Kidney epithelial cell (primary cell): ENCODE results near the gene NAGLU. TPM values are rescaled to one million over a fixed set of nuclear protein-coding genes. Genes with fewer than 3 reads are reported as not detected.

Experiments used
- DNase-seq: peaks from one replicate; pipeline ENCODE4 v3.0.0-alpha.2; 2010; ENCODE audit warnings: low read depth
- H3K27me3 ChIP-seq: 2 replicates; pipeline ENCODE4 v1.6.0; 2011; ENCODE audit warnings: low read length; ENCODE audit not compliant: control insufficient read depth, insufficient read depth
- H3K36me3 ChIP-seq: 2 replicates; pipeline ENCODE4 v1.5.1; 2011; ENCODE audit warnings: low read length; ENCODE audit not compliant: control insufficient read depth, insufficient read depth
- H3K4me3 ChIP-seq: 2 replicates; pipeline ENCODE4 v1.5.1; 2011; ENCODE audit warnings: low read depth, mild to moderate bottlenecking, control low read depth, low read length
- CTCF ChIP-seq: IDR thresholded peaks from 2 replicates; pipeline ENCODE4 v1.5.1; 2011; ENCODE audit warnings: mild to moderate bottlenecking, moderate library complexity, low read length, control low read depth, inconsistent platforms; ENCODE audit not compliant: insufficient read depth, poor library complexity, severe bottlenecking
- total RNA-seq: library from RNA; depleted of rRNA; stranded (reverse); fragments of >200 nt; gene quantifications from 2 replicates; pipeline ENCODE4 v1.2.3, GENCODE V29; 2015

Gene NAGLU
- total RNA-seq, 1 donor from 2014 or later, result 46.2 TPM

GRCh38 chr17:42585353-42585752, 49.3 kb downstream of the NAGLU start:
- no peak for TF ChIP-seq CTCF
- H3K36me3 ChIP-seq, result peaks cover 2% of the 10 kb centered on the region
- H3K4me3 ChIP-seq, result no peak overlapping the region
- no peaks in the 10 kb centered on the region for H3K27me3 ChIP-seq
- DNase-seq, result no peak

GRCh38 chr17:42586514-42587230, 50.6 kb downstream of the NAGLU start:
- no peak for DNase-seq
- no peaks in the 10 kb centered on the region for H3K27me3 ChIP-seq
- peaks cover 2% of the 10 kb centered on the region for H3K36me3 ChIP-seq
- no peak for TF ChIP-seq CTCF
- H3K4me3 ChIP-seq, result no peak overlapping the region

GRCh38 chr17:42590886-42591285, 54.8 kb downstream of the NAGLU start:
- Histone ChIP-seq H3K27me3 (no peaks in the 10 kb centered on the region), H3K36me3 (no peaks in the 10 kb centered on the region), H3K4me3 (no peak overlapping the region)
- DNase-seq, result no peak
- no peak for TF ChIP-seq CTCF

GRCh38 chr17:42591411-42591810, 55.4 kb downstream of the NAGLU start:
- no peak for TF ChIP-seq CTCF
- Histone ChIP-seq H3K36me3 (no peaks in the 10 kb centered on the region), H3K4me3 (no peak overlapping the region), H3K27me3 (no peaks in the 10 kb centered on the region)
- no peak for DNase-seq

Other genes starting within 250 kb of the NAGLU start
- gene STAT5A, start 247.7 kb upstream of the NAGLU start, total RNA-seq, result 11.4 and 24.4 TPM in 2 replicates
- 74.9 and 80.8 TPM in 2 replicates for gene STAT3, start 147.8 kb upstream of the NAGLU start, total RNA-seq
- gene CAVIN1, start 113.0 kb upstream of the NAGLU start, total RNA-seq, result 58.5 and 70.2 TPM in 2 replicates
- gene ATP6V0A1, start 77.4 kb upstream of the NAGLU start, total RNA-seq, result 43.9 and 46.4 TPM in 2 replicates
- gene HSD17B1, start 16.7 kb downstream of the NAGLU start, total RNA-seq, result 0.34 and 1.8 TPM in 2 replicates
- gene COASY, start 25.9 kb downstream of the NAGLU start, total RNA-seq, result 26.8 and 34.3 TPM in 2 replicates
- gene MLX, start 30.9 kb downstream of the NAGLU start, total RNA-seq, result 33.9 and 35.9 TPM in 2 replicates
- gene PSMC3IP, start 41.5 kb downstream of the NAGLU start, total RNA-seq, result 3.9 and 7.9 TPM in 2 replicates
- gene RETREG3, start 73.1 kb downstream of the NAGLU start, total RNA-seq, result 64.9 and 68.2 TPM in 2 replicates
- gene TUBG1, start 73.4 kb downstream of the NAGLU start, total RNA-seq, result 37.6 and 56.1 TPM in 2 replicates
- gene TUBG2, start 123.0 kb downstream of the NAGLU start, total RNA-seq, result 11.3 and 15.0 TPM in 2 replicates
- 10.2 and 11.2 TPM in 2 replicates for gene PLEKHH3, start 140.8 kb downstream of the NAGLU start, total RNA-seq
- gene CCR10, start 145.6 kb downstream of the NAGLU start, total RNA-seq, result 3.1 and 8.9 TPM in 2 replicates
- 5.8 and 7.0 TPM in 2 replicates for gene CNTNAP1, start 146.3 kb downstream of the NAGLU start, total RNA-seq
- gene EZH1, start 208.8 kb downstream of the NAGLU start, total RNA-seq, result 14.7 and 22.5 TPM in 2 replicates
- 1.3 and 5.3 TPM in 2 replicates for gene RAMP2, start 225.0 kb downstream of the NAGLU start, total RNA-seq
- 131 and 144 TPM in 2 replicates for gene VPS25, start 237.2 kb downstream of the NAGLU start, total RNA-seq
- gene WNK4, start 244.4 kb downstream of the NAGLU start, total RNA-seq, result 0.67 and 0.96 TPM in 2 replicates